ENCODE data around the gene PRSS2. TPM values are rescaled to one million over a fixed set of nuclear protein-coding genes. Genes with fewer than 3 reads are reported as not detected.

Gene PRSS2
- not detected in 2 replicates for total RNA-seq

DNA sequence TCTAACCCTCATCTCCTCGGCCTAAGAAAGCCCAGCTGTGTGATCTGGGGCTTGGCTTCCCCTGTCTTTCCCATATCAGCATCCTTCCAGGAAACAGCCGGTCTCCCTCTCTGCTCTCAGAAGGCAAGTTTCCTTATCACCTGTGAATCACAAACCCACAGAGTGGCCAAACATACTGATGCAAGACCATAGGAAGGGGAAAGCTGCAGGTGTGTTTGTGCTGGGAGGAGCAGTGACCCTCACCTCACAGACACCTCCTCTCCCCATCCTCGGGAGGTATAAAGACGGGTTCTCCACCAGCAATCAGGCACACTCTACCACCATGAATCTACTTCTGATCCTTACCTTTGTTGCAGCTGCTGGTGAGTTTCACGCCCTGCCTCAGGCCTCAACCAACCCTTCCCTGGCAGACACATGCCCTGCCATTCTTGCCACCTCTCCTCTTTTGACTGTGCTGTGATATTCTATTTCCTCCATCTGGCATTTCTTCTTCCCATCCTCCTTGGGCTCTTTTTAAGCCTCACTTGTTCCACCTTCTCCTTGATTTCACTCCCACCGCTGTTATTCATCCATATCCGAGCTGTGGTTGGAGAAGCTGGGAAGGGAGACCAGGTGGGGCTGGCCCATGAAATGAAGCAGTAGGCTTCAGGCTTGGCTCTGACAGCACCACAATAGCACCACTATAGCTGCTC, at the start of gene PRSS2:
Gene PRSS2, plus strand, starts transcription at position 310 of the 692 bp plus-strand sequence. Its CDS starts 13 bp downstream, at position 323.

DNA sequence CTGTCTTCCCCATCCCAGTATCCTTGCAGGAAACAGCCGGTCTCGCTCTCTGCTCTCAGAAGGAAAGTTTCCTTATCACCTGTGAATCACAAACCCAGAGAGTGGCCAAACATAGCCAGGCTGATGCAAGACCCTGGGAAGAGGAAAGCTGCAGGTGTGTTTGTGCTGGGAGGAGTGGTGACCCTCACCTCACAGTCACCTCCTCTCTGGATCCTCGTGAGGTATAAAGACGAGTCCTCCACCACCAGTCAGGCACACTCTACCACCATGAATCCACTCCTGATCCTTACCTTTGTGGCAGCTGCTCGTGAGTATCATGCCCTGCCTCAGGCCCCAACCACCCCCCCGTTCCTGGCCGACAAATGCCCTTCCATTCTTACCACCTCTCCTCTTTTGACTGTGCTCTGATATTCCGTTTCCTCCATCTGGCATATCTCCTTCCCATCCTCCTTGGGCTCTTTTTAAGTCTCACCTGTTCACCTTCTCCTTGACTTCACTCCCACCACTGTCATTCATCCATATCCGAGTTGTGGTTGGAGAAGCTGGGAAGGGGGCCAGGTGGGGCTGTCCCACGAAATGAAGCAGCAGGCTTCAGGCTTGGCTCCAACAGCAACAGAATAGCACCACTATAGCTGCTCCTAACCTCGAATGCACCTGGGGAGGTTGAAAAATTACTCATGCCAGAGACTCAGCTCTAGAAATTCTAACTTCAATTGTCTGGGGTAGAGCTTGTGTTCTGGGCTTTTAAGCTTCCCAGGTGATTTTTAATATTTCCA, 21.4 kb upstream of the PRSS2 start, which contains the start of gene PRSS1:
Gene PRSS1, plus strand, starts transcription at position 255 of the 776 bp plus-strand sequence. Its CDS starts 13 bp downstream, at position 268.

Other genes with a start within 250 kb of the PRSS2 start
- not detected in 2 replicates for gene PRSS1, start 21.5 kb upstream of the PRSS2 start, total RNA-seq
- 23.9 and 25.4 TPM in 2 replicates for gene EPHB6, start 84.1 kb downstream of the PRSS2 start, total RNA-seq
- not detected in 2 replicates for gene TRPV6, start 114.8 kb downstream of the PRSS2 start, total RNA-seq
- not detected in 2 replicates for gene TRPV5, start 162.8 kb downstream of the PRSS2 start, total RNA-seq
- gene LLCFC1, start 168.5 kb downstream of the PRSS2 start, total RNA-seq: not detected in 2 replicates
- not detected in 2 replicates for gene KEL, start 191.4 kb downstream of the PRSS2 start, total RNA-seq

Data from myometrial cell (primary cell).